Measurements from ENCODE around the gene ZNF492.
"Not testable (repeated sequence)": the region's sequence is repeated elsewhere in the genome, so short reads cannot be mapped to it uniquely, and the experiment has no call there.

The ZNF492 gene

GRCh38 chr19:22617614-22618320 is 16.4 kb upstream of the ZNF492 start:
- DNase-seq (ENCODE audit: low read depth) = no peak

- DNase-seq (ENCODE audit: low read depth) = no peak
Observed at GRCh38 chr19:22619371-22619770, 14.8 kb upstream of the ZNF492 start.

- DNase-seq (ENCODE audit: low read depth) = no peak
Observed at GRCh38 chr19:22619932-22620331, 14.2 kb upstream of the ZNF492 start.

- no peak for DNase-seq (ENCODE audit: low read depth)
Observed at GRCh38 chr19:22620401-22620800, 13.7 kb upstream of the ZNF492 start.

- DNase-seq (ENCODE audit: low read depth) = no peak
Observed at GRCh38 chr19:22620912-22621311, 13.2 kb upstream of the ZNF492 start.

- no peak for DNase-seq (ENCODE audit: low read depth)
Observed at GRCh38 chr19:22622020-22622419, 12.1 kb upstream of the ZNF492 start.

GRCh38 chr19:22622901-22623840 is 11.0 kb upstream of the ZNF492 start:
- DNase-seq (ENCODE audit: low read depth) = no peak

GRCh38 chr19:22623841-22624221 is 10.3 kb upstream of the ZNF492 start:
- no peak for DNase-seq (ENCODE audit: low read depth)

- DNase-seq (ENCODE audit: low read depth) = no peak
Observed at GRCh38 chr19:22625266-22626035, 8.7 kb upstream of the ZNF492 start.

GRCh38 chr19:22627526-22627925 is 6.6 kb upstream of the ZNF492 start:
- no peak for DNase-seq (ENCODE audit: low read depth)

GRCh38 chr19:22628401-22628800 is 5.7 kb upstream of the ZNF492 start:
- no peak for DNase-seq (ENCODE audit: low read depth)

GRCh38 chr19:22634450-22634827 is 315 bp downstream of the ZNF492 start:
- DNase-seq (ENCODE audit: low read depth) = no peak

GRCh38 chr19:22685493-22685892 is 51.4 kb downstream of the ZNF492 start:
- DNase-seq (ENCODE audit: low read depth) = not testable (repeated sequence)

- not testable (repeated sequence) for DNase-seq (ENCODE audit: low read depth)
Observed at GRCh38 chr19:22702661-22703060, 68.5 kb downstream of the ZNF492 start.

GRCh38 chr19:22703096-22703495 is 69.0 kb downstream of the ZNF492 start:
- not testable (repeated sequence) for DNase-seq (ENCODE audit: low read depth)

- DNase-seq (ENCODE audit: low read depth) = no peak
Observed at GRCh38 chr19:22708983-22709382, 74.9 kb downstream of the ZNF492 start.

All from activated T-helper 1 cell treated with Interleukin-2 at 50 U/mL for 16 hours (primary cell).